Activated CD4-positive, alpha-beta T cell treated with anti-CD3 and anti-CD28 coated beads, Interleukin-2, Interleukin-4, amounts not matched to agents 100 ng/mL and 50 ng/mL, durations not matched to agents 16 hours and 8 hours (primary cell): ENCODE data around the gene CD300LD.

ENCODE experiments used
- DNase-seq: peaks from one replicate; pipeline ENCODE4 v3.0.0-alpha.2; 2020; ENCODE audit warnings: low spot score

Gene CD300LD

DNA sequence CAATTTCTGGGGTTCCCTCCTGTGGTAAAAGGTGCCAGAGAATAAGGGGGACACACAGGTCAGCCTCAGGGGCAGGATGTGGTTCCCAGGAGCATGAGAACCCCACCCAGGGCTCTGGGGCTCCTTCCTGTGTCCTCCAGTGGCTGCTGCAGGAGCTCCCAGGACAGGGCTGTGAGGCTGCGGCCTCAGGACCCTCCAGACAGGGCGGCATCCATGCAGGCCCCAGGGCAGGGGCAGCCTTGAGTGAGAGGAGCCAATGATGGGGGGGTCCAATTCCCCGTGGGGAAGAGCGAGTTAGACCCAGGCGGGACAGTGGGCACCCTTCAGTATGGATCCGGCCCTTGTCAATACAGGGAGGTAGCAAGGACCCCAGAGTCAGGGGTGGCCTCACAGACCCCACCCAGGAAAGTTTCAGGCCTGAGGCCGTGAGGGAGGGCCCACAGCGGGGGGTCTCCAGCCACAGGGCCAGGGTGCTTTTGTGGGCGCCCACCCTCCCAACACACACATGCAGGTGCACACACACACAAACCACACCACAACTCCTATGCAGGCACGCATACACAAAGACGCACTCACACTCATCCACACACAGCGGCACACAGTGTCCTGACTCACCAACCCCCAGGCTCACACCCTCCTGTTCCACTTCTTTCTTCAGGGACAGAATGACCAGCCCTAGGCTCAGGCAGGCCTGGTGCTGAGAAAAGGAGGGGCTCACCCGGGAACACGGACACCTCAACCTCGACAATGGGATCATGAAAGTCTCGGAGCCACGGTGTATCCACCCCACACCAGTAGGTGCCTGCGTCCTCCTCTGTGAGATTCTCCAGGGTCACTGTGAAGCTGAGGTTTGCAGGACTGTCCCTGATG is 48.0 kb downstream of the CD300LD start:
- no peak for DNase-seq

DNA sequence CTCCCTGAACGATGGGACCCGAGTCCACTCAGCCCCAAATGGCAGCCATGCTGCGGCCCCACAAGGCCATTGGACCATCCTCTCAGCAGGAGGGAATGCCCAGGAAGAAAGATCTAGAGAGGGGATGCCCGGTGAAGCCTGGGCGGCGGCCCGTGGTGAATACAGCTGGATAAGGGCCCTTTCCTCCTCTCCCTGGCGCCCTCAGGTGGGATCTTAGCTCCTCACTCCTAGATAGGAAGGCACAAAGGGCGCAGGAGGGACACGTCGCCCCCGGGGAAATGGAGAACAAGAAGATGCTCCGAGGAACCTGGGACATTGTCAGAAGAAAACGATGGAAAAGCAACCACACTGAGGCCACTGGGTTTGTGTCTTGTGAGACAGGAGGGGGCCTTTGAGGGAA is 48.7 kb downstream of the CD300LD start:
- no peak for DNase-seq

- no peak for DNase-seq
Observed at GRCh38 chr17:74542727-74543383, 49.2 kb downstream of the CD300LD start.

GRCh38 chr17:74542166-74542565 is 49.9 kb downstream of the CD300LD start:
- DNase-seq = no peak

DNA sequence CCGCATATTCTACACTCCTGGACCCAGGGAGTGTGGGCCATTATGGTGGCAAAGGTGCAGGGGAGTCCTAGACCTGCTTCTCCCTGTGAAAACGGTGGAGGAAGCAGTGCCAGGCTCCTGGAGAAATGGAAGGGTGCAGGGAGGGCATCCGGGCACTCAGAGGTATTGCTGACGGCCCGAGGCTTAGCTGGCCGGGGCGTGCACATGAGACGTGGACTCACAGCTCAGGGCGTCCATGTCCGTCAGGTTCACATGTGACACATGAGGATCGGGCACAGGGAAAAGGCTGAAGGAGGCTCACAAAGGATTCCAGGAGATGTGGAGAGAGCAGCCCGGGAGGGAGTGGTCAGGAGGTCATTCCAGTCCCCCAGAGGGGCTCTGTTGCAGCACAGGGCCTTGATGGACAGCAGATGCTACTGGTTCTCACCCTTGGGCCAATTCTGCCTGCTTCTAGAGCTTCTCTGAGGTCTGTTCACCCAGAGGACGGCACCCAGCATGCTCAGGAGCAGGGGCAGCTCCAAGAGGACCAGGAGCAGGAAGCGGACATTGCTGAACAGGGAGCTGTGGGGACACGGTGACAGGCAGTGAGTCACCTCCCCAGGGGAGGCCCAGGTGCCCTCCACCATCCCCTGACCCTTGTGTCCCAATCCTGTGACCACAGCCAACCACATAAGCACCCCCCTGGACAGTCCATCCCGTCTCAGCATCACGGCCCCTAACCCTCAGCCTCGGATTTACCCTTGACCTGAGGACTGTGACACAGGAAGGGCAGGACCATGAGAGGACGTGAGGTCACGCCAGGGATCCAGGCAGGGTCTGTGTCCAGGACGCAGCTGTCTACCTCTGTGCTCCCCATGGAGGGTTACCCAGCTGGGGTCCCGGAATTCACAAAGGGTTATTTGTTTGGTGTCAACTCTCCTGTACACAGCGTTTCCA is 50.6 kb downstream of the CD300LD start:
- DNase-seq = no peak

DNA sequence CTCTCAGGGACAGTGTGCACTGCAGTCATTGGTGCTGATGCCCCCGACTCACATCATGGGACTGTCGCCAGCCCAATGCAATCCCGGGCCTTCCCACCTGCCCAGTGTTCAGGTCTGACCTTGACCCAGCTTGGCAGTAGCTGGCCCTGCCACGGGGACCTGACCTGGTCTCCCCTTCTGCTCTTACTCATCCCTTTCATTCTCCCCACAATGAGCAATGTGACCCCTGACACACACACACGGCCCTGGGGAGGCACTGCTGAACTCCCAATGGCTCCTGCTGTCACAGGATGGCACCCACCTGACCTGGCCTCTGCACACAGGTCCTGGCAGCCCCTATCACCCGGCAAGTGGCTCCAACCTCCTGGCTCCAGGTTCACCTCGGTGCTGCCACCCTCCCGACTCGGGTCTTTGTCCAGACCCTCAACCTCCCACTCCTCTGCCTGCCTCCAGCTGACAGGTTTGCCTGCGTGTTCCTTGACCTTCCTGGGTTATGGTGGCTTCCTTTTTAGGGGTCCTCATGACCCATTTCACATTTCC is 52.7 kb downstream of the CD300LD start:
- DNase-seq = no peak

DNA sequence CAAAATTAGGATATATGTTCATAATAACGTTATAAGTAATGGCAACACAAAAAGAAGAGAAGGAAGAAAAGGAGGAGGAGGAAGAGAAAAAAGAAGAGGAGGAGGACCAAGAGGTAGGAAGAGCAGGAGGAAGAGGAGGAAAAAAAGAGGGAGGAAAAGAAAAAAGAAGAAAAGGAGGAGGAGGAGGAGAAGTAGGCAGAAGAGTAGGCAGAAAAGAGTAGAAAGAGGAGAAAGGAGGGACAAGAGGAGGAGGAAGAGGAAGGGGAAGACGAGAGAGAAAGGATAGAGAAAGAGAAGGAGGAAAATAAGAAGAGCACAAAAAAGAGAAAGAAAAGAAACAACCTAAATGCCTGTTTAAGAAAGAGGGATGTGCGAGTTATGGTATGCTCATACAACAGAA is 55.2 kb downstream of the CD300LD start:
- DNase-seq = no peak

DNA sequence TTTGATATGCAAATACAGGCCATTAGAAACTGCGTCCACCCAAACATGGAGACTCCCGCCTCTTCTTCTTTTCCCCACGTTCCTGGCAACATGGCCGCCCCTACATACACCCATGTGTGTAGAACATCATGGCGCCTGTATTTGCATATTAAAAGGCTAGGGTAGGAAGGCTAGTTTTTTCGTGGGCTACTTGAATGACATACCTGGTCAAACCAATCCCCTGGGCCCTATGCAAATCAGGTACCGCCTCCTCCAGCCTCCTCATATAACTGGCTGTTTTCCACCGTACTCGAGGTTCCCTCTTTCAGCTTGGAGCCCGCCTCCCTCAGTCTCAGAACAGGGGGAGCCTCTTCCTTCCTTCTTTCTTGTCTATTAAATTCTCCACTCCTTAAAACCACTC is 60.0 kb downstream of the CD300LD start:
- DNase-seq = no peak

DNA sequence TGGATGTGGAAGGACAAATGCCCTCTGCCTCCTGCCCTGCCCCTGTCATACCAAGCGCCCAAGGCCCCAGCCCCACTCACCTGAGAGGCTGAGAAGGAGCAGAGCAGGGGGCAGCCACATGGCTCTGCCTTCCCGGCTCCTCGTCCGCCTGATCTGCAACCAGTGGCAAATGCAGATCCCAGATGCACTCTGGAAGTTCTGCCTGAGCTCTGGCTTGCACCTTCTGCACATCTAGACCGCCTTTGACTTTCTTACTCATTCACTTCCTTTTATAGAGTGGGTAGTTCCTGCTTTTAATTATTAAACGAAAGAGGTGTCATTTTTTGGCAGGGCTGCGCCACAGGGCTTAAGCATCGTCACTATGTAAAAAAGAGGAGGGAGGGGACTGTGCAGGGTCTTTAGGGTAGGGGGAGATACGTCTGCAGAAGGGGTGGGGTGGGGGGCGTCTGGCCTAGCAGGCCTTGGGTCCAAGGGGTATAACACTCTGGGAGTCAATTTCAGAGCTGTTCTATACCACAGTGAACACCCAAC is 60.8 kb downstream of the CD300LD start, which contains the start of gene CD300LB:
Gene CD300LB (minus strand): TSS at position 245 of the 531 bp plus-strand sequence. CDS start 125 bp downstream, at position 120.
- no peak for DNase-seq

GRCh38 chr17:74530831-74531150 is 61.3 kb downstream of the CD300LD start:
- DNase-seq = no peak
